GM19438 (cell line): ENCODE data around the gene DIP2C.
"Not testable (repeated sequence)": the region's sequence is repeated elsewhere in the genome, so short reads cannot be mapped to it uniquely, and the experiment has no call there.

Experiments
- ATAC-seq: cut with Tn5 transposase; IDR thresholded peaks from one replicate; pipeline ENCODE4 v1.9.1; 2021; ENCODE audit warnings: low read depth; ENCODE audit not compliant: unreplicated experiment

The DIP2C gene

GRCh38 chr10:325282-325681 lies 364.2 kb downstream of the DIP2C start:
- ATAC-seq = no peak

- no peak for ATAC-seq
Measured at GRCh38 chr10:324593-324992, 364.9 kb downstream of the DIP2C start.

- peak; percentile 94 for ATAC-seq
Measured at GRCh38 chr10:323651-324293, 365.7 kb downstream of the DIP2C start.

- ATAC-seq = not testable (repeated sequence)
Measured at GRCh38 chr10:323046-323445, 366.4 kb downstream of the DIP2C start.

- ATAC-seq = no peak
Measured at GRCh38 chr10:320771-321170, 368.7 kb downstream of the DIP2C start.

GRCh38 chr10:317926-318325 lies 371.5 kb downstream of the DIP2C start:
- no peak for ATAC-seq

GRCh38 chr10:317271-317769 lies 372.1 kb downstream of the DIP2C start:
- peak; percentile 96 for ATAC-seq

- ATAC-seq = no peak
Measured at GRCh38 chr10:316390-316789, 373.1 kb downstream of the DIP2C start.

- no peak for ATAC-seq
Measured at GRCh38 chr10:314871-315270, 374.6 kb downstream of the DIP2C start.

- ATAC-seq = no peak
Measured at GRCh38 chr10:314381-314780, 375.1 kb downstream of the DIP2C start.

GRCh38 chr10:311901-312665 lies 377.4 kb downstream of the DIP2C start:
- no peak for ATAC-seq

- ATAC-seq = no peak
Measured at GRCh38 chr10:310976-311639, 378.4 kb downstream of the DIP2C start.

GRCh38 chr10:310371-310770 lies 379.1 kb downstream of the DIP2C start:
- ATAC-seq = no peak

- no peak for ATAC-seq
Measured at GRCh38 chr10:308572-309085, 380.8 kb downstream of the DIP2C start.

- ATAC-seq = no peak
Measured at GRCh38 chr10:308101-308500, 381.4 kb downstream of the DIP2C start.

- ATAC-seq = no peak
Measured at GRCh38 chr10:307659-308058, 381.8 kb downstream of the DIP2C start.

- ATAC-seq = peak; percentile 72
Measured at GRCh38 chr10:306675-307185, 382.7 kb downstream of the DIP2C start.

- no peak for ATAC-seq
Measured at GRCh38 chr10:306007-306674, 383.3 kb downstream of the DIP2C start.

- no peak for ATAC-seq
Measured at GRCh38 chr10:305034-305433, 384.4 kb downstream of the DIP2C start.

GRCh38 chr10:301536-301935 lies 387.9 kb downstream of the DIP2C start:
- no peak for ATAC-seq
